ENCODE measurements around the gene BRD4.

The BRD4 gene

GRCh38 chr19:15247107-15248014, 85.0 kb downstream of the BRD4 start:
- no peak for DNase-seq

- DNase-seq = no peak
Observed at GRCh38 chr19:15246198-15246481, 86.2 kb downstream of the BRD4 start.

DNA sequence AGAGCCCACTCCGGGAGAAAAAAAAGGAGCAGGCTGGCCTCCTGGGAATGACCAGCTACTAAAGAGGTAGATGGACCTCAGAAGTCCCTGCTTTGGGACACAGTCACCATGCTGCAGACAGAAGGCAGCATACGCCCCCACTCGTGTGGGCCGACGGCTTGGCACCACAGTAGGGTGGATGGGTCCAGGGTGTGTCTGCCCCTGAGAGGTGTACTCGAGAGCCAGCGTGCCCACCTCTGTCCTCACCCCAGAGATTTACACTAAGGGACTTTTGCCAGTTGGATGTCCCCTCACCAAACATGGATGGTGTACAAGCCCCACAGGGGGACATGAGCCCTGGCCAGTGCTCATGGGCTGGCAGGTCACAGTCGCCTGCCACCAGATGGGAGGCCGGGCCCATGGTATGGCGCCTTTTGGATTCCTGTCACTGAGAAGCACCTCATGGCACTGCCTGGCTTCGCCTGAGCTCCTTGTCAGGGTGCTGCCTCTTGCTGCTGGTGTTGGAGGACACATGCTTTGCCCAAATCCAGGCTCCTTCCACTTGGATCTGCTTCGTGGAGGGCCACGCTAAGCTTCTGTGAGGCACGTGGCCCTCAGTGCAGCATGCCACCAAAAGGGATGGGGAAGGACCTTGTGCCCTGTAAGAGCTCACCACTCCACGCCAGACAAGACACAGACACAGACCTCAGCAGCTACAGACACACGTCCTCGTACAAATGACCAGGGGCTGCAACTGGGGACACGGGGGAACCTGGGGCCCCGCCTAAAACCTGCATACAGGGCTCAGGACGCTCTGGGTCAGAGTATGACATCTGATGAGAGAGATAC, 86.8 kb downstream of the BRD4 start:
- DNase-seq = no peak

GRCh38 chr19:15244808-15245207, 87.5 kb downstream of the BRD4 start:
- no peak for DNase-seq

- DNase-seq = no peak
Observed at GRCh38 chr19:15244106-15244803, 88.1 kb downstream of the BRD4 start.

DNA sequence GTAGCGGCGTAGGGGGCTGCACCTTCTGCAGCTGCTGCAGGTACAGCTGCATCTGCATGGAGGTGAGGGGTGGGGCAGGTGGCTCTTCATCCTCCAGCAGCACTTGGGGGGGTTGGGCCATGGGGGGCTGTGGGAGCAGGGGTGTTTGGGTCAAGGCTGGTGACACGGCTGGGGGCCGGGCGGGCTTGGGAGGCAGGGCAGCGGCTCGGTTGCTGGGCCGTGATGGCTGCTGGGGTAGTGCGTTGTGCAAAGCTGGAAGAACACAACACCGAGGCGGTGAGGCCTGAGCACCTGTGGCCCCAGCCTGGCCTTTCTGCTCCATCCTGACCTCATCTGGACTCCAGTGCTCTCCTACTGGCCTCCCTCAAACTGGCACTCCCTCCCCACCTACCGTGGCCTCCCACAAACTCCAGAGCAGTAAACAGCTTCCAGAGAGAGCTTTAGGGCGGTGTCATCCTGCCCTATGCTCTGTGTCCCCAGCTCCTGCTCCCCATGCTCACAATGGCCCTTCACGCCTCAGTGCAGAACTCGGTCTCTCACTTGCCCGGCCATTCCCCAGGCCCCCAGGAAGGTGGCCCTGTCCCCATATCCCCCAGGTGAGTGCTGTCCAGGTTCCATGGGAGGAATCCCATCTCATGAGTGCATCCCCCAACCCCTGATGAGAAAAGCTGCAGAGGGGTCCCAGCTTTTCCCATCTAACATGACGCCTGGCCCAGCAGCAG, 88.9 kb downstream of the BRD4 start:
- DNase-seq = no peak

- no peak for DNase-seq
Observed at GRCh38 chr19:15241259-15241910, 91.0 kb downstream of the BRD4 start.

DNA sequence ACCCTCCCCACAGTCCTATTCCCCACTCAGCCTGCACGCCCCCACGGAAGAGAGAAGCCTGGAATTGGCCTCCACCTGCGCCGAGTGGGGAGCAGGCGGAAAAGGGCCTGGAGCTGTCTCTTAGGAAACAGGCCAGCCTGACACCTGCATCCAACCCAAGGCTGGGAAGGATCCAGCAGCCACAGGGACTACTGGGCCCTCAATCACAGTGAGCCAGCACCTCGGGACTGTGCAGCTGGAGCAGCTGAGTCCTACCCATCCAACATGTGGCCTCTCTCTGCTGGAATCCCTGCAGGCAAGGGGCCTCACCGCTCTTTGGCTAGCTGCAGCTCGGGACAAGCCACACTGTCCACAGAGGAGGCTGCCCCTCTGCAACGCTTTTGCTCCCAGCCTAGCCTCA, 91.8 kb downstream of the BRD4 start:
- no peak for DNase-seq

DNA sequence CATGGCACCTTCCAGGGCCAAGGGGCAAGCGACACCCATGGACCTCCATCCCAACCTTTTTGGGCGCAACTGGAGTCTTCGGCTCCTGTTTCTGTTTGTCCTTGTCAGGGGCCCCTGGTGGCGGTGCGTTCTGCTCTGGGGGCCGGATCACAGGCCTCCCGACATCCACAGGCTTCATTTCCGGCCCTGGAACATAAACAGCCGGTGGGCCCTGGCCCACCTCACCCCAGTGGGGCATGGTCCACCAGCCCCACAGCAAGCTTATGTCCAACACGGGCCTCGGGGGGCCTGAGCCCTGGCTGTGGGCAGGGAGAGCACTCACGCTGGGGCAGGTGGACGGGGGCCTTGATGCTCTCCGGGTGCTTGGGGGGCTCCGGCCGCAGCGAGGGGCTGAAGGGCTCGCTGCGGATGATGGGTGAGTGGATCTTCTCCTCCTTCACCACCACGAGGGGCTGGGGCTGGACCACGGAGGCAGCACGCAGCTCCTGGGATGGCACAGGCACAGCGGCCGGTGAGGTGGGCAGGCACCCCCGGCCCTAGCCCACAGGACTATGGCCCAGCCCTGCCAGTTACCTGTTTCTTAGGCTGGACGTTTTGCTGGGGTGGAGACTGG, 92.9 kb downstream of the BRD4 start:
- DNase-seq = no peak

- DNase-seq = no peak
Observed at GRCh38 chr19:15238639-15239155, 93.6 kb downstream of the BRD4 start.

DNA sequence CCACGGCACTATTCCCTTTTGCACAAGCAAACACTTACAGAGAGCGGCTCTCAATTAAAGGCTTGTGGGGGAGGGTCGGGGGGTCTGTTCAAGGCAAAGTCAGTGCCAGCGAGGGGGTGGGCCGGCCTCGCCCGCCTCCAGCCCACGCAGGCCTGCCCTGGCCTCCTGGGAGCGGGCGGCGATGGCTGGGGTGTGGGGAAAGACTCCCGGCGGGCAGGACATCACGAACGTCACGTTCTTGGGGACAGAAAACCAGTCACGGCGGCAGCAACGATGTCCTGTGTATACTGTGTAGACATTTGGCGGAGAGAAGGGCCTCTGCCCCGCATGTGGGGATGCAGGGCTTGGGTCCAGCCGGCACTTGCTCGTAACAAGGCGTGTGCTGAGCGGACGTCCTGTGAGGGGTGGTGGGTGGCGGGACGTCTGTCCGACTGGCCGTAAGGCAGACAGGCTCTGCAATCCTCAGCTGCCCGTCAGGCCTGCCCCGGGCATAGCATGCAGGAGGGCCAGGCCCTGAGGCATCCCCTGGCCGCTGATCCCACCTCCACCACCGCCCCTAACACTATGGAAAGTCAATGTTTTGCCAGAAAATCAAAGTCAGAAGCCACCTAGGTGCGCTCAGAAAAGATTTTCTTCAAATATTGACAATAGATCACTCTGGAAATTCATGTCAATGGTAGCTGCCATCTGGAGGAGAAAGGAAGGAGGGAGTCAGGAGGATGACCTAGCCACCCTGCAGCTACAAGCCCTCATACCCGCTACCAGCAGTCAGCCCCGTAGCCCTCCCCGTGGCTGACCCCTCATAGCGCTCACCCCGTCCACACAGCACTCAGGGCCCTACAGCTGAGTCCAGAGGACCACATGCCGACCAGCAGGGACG, 94.3 kb downstream of the BRD4 start:
- DNase-seq = no peak

GRCh38 chr19:15236886-15237285, 95.5 kb downstream of the BRD4 start:
- DNase-seq = no peak

DNA sequence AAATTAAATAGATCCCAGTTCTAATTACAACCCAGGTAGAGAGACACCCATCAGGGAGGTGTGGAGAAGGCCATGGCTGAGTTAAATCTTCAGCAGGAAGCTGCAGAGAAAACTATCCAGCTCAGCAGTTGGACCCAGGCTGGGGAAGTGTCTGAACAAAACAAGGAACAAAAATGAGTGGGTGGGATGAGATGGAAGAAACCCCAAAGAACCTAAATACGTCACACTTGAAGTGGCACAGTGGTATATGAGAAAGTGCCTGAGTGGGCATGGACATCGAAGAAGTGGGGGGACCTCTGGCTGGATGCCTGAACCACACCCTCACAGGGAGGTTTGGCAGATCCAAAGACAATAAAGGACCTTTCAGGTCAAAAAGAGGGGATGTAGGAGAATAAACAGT, 96.6 kb downstream of the BRD4 start:
- no peak for DNase-seq

DNA sequence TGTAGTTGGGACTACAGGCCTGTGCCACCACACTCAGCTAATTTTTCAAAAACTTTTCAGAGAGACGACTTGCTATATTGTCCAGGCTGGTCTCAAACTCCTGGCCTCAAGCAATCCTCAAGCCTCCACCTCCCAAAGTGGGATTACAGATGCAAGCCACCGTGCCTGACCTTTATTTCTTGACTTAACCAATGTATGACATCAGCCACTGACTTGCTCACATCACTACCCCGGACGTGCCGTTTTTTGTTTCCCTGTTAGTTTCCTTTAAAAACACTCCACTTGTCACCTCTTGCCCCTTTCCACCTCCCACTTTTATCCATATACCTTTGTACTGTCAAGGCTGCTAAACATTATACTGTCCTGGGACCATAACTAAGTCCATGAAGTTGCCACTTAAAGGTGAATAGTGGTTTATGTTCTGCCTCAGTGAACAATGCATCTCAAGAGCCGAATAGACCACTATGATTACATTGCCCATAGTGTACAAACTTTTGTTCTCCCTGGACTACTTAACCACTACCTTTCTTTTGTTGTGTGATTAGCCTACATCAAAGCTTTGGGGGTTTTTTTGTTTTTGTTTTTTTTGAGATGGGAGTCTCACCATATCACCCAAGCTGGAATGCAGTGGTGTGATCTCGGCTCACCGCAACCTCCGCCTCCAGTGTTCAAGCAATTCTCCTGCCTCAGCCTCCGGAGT, 97.8 kb downstream of the BRD4 start:
- DNase-seq = no peak

GRCh38 chr19:15231271-15231670, 101.1 kb downstream of the BRD4 start:
- no peak for DNase-seq

DNA sequence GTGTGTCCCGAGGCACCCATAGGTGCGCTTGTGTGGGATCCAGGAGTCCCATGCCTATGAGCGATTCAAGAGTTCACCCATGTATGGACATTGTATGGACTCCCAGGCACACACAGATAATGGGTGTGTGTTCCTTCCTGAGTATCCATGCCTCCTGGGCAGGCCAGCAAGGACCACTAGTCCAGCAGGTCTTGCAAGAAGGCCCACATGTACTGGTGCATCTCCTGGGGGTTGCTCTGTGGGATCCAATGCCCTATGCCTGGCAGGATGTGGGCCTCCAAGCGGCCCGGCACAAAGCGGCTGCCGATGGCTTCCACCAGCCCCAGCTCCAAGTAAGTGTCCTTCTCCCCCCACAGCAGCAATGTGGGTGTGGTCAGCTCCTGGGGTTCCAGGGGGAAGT, 105.1 kb downstream of the BRD4 start:
- no peak for DNase-seq

GRCh38 chr19:15225760-15226159, 106.6 kb downstream of the BRD4 start:
- no peak for DNase-seq

GRCh38 chr19:15223649-15224361, 108.5 kb downstream of the BRD4 start:
- no peak for DNase-seq

Data from NCI-H187 treated with DMSO at 0.1 percent for 48 hours (cell line).